ENCODE results near the gene POLR3G.

POLR3G gene

GRCh38 chr5:90553711-90554110 is 79.0 kb downstream of the POLR3G start:
- no peak for DNase-seq (ENCODE audit: low spot score)

GRCh38 chr5:90554358-90555006 is 79.8 kb downstream of the POLR3G start:
- DNase-seq (ENCODE audit: low spot score) = no peak

- no peak for DNase-seq (ENCODE audit: low spot score)
Measured at GRCh38 chr5:90555666-90556065, 81.0 kb downstream of the POLR3G start.

GRCh38 chr5:90557391-90557790 is 82.7 kb downstream of the POLR3G start:
- DNase-seq (ENCODE audit: low spot score) = no peak

- no peak for DNase-seq (ENCODE audit: low spot score)
Measured at GRCh38 chr5:90557871-90558270, 83.2 kb downstream of the POLR3G start.

GRCh38 chr5:90558344-90559192 is 83.9 kb downstream of the POLR3G start, which contains the start of gene ADGRV1:
ADGRV1 (plus strand) TSS chr5:90558797; CDS start chr5:90558896, 99 bp downstream.
- DNase-seq (ENCODE audit: low spot score) = peak; percentile 43

GRCh38 chr5:90560771-90561170 is 86.1 kb downstream of the POLR3G start:
- peak; percentile 60 for DNase-seq (ENCODE audit: low spot score)

GRCh38 chr5:90561766-90562165 is 87.1 kb downstream of the POLR3G start:
- DNase-seq (ENCODE audit: low spot score) = no peak

- no peak for DNase-seq (ENCODE audit: low spot score)
Measured at GRCh38 chr5:90562341-90562740, 87.7 kb downstream of the POLR3G start.

- no peak for DNase-seq (ENCODE audit: low spot score)
Measured at GRCh38 chr5:90563108-90563507, 88.4 kb downstream of the POLR3G start.
